GM18498 (cell line): ENCODE data around the gene SH3BGRL3.
"Not testable (repeated sequence)": the region's sequence is repeated elsewhere in the genome, so short reads cannot be mapped to it uniquely, and the experiment has no call there.

Experiments used
- ATAC-seq: cut with Tn5 transposase; IDR thresholded peaks from one replicate; pipeline ENCODE4 v1.9.1; 2021; ENCODE audit warnings: mild to moderate bottlenecking, moderate library complexity; ENCODE audit not compliant: unreplicated experiment

The SH3BGRL3 gene

GRCh38 chr1:26314501-26314900, 34.6 kb downstream of the SH3BGRL3 start:
- no peak for ATAC-seq

GRCh38 chr1:26315874-26316850, 36.3 kb downstream of the SH3BGRL3 start:
- ATAC-seq: no peak

GRCh38 chr1:26317146-26317545, 37.3 kb downstream of the SH3BGRL3 start:
- no peak for ATAC-seq

GRCh38 chr1:26317612-26318337, 37.9 kb downstream of the SH3BGRL3 start, which contains the start of gene CD52:
Gene CD52, plus strand, starts transcription at chr1:26317958. Its CDS starts 60 bp downstream, at chr1:26318018.
- peak; percentile 39 for ATAC-seq

GRCh38 chr1:26318338-26319064, 38.6 kb downstream of the SH3BGRL3 start:
- no peak for ATAC-seq

GRCh38 chr1:26320896-26321295, 41.0 kb downstream of the SH3BGRL3 start:
- ATAC-seq: peak; percentile 7

GRCh38 chr1:26321315-26322041, 41.6 kb downstream of the SH3BGRL3 start:
- peak; percentile 51 for ATAC-seq

- no peak for ATAC-seq
These were observed 42.1 kb downstream of the SH3BGRL3 start for GRCh38 chr1:26322042-26322331.

- no peak for ATAC-seq
These were observed 43.5 kb downstream of the SH3BGRL3 start for GRCh38 chr1:26323382-26323781.

GRCh38 chr1:26324550-26324949, 44.7 kb downstream of the SH3BGRL3 start:
- no peak for ATAC-seq

GRCh38 chr1:26327956-26328362, 48.1 kb downstream of the SH3BGRL3 start:
- no peak for ATAC-seq

- ATAC-seq: no peak
These were observed 48.7 kb downstream of the SH3BGRL3 start for GRCh38 chr1:26328597-26328996.

GRCh38 chr1:26329380-26329779, 49.5 kb downstream of the SH3BGRL3 start:
- not testable (repeated sequence) for ATAC-seq

GRCh38 chr1:26330276-26330675, 50.4 kb downstream of the SH3BGRL3 start:
- ATAC-seq: no peak
